Left lung (tissue), 10 donors: ENCODE results near the gene YPEL3. TPM values are rescaled to one million over a fixed set of nuclear protein-coding genes. Genes with fewer than 3 reads are reported as not detected.
"Not testable (repeated sequence)": the region's sequence is repeated elsewhere in the genome, so short reads cannot be mapped to it uniquely, and the experiment has no call there.

Source experiments
- ATAC-seq: fragments of 200-7000 bp; cut with Tn5 transposase; one replicate; pipeline ENCODE4 v1.9.1; 2020; ENCODE audit warnings: moderate library complexity
- DNase-seq, 4 donors: peaks; one replicate each; pipeline ENCODE4 v3.0.0-alpha.2; 2013 to 2020
- H3K27ac ChIP-seq, 2 donors: fragments of 200-600 bp; sonication (generic) in 1 of 2; one replicate each; pipeline versions ENCODE4 v1.5.0 to v1.8.0; 2020 to 2021
- H3K27me3 ChIP-seq, 2 donors: fragments of 200-600 bp; sonication (generic) in 1 of 2; one replicate each; pipeline versions ENCODE4 v1.5.0 to v1.8.0; 2020 to 2021
- H3K36me3 ChIP-seq, 2 donors: fragments of 200-600 bp; sonication (generic) in 1 of 2; one replicate each; pipeline versions ENCODE4 v1.5.0 to v1.8.0; 2020 to 2021
- H3K4me1 ChIP-seq, 2 donors: fragments of 200-600 bp; one replicate each; pipeline ENCODE4 v1.8.0; 2021
- H3K4me3 ChIP-seq, 2 donors: fragments of 200-600 bp; sonication (generic) in 1 of 2; one replicate each; pipeline versions ENCODE4 v1.5.0 to v1.8.0; 2020 to 2021; ENCODE audit warnings: mild to moderate bottlenecking in 1 of 2
- H3K9me3 ChIP-seq, 2 donors: fragments of 200-600 bp; sonication (generic) in 1 of 2; one replicate each; pipeline versions ENCODE4 v1.5.0 to v1.8.0; 2020 to 2021
- CTCF ChIP-seq, 2 donors: fragments of 200-600 bp; sonication (generic) in 1 of 2; IDR thresholded peaks; one replicate each; pipeline versions ENCODE4 v1.5.0 to v1.8.0; 2021; ENCODE audit warnings: antibody characterized with exemption in 2 of 2
- intact Hi-C, 2 donors: fragments of 100-400 bp; cut with DNase I; formaldehyde crosslinking; loops; one replicate each; pipeline versions ENCODE4 v1.11.2 to v1.14.2; 2022
- polyA plus RNA-seq, 6 donors: library from polyadenylated mRNA; unstranded; fragments of 120-200 nt; gene quantifications; one replicate each; pipeline ENCODE4 v1.2.1, GENCODE V29; 2013; ENCODE audit not compliant: insufficient read length in 6 of 6
- total RNA-seq, 2 donors: library from RNA; stranded (reverse); fragmentation: NEBNext Ultra II Directional; extraction: Animal tissue kit (Norgen Biotek cat#: 25700); gene quantifications; one replicate each; pipeline ENCODE4 v1.2.1, GENCODE V29; 2021
- donor health status: DM: no; HTN: yes; CAD: no.
- donor health status: DM: no; HTN: no; CAD: no.

The YPEL3 gene
- total and polyA plus RNA-seq, 8 donors, result 48.8 to 79.5 (median 55.9) TPM

DNA sequence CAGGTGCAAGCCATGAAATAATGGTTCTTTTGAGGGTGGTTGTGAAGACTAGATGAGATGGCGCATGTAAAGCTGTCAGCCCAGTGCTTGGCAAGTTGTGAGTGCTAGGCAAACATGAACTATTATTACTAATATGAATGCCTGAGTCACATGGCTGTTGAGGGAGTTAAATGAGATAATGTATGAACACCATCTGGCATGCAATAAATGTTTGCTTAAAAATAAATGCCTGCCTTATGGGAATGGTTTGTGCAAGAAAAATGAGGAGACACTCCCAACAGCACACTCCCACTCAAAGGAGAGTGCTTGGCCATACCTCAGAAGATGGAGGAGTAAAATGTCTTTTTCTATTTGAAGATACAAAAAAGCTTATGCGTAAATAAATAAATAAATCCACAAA is 23.4 kb upstream of the YPEL3 start:
- no peak overlapping the region for H3K4me3 ChIP-seq
- intact Hi-C loops, result no loop called here
- no peak for ATAC-seq
- no peaks in the 10 kb centered on the region for H3K27me3 ChIP-seq
- peak overlapping the region in 1 of 2 donors; percentile 87 for H3K27ac ChIP-seq
- peaks cover 0 to 58% of the 10 kb centered on the region in 2 donors for H3K36me3 ChIP-seq
- TF ChIP-seq CTCF (IDR thresholded peaks at IDR 0.05), result no peak
- no peak for DNase-seq
- H3K9me3 ChIP-seq, result no peaks in the 10 kb centered on the region
- peaks cover 7 to 41% of the 10 kb centered on the region in 2 donors for H3K4me1 ChIP-seq

- Histone ChIP-seq H3K9me3 (no peaks in the 10 kb centered on the region), H3K4me3 (no peak overlapping the region), H3K27ac (no peak overlapping the region), H3K4me1 (peaks cover 4 to 50% of the 10 kb centered on the region in 2 donors), H3K27me3 (no peaks in the 10 kb centered on the region), H3K36me3 (peaks cover 0 to 70% of the 10 kb centered on the region in 2 donors)
- TF ChIP-seq CTCF (IDR thresholded peaks at IDR 0.05), result no peak
- no peak for DNase-seq
- no peak for ATAC-seq
- intact Hi-C loops, result no loop called here
Observed at GRCh38 chr16:30117768-30118167, 21.8 kb upstream of the YPEL3 start.

GRCh38 chr16:30116291-30117207 is 20.5 kb upstream of the YPEL3 start:
- Histone ChIP-seq H3K9me3 (no peaks in the 10 kb centered on the region), H3K27ac (no peak overlapping the region), H3K36me3 (peaks cover 0 to 80% of the 10 kb centered on the region in 2 donors), H3K4me3 (no peak overlapping the region), H3K4me1 (peaks cover 1 to 38% of the 10 kb centered on the region in 2 donors), H3K27me3 (no peaks in the 10 kb centered on the region)
- no peak for DNase-seq
- intact Hi-C loops, result no loop called here
- no peak for TF ChIP-seq CTCF (IDR thresholded peaks at IDR 0.05)
- no peak for ATAC-seq

DNA sequence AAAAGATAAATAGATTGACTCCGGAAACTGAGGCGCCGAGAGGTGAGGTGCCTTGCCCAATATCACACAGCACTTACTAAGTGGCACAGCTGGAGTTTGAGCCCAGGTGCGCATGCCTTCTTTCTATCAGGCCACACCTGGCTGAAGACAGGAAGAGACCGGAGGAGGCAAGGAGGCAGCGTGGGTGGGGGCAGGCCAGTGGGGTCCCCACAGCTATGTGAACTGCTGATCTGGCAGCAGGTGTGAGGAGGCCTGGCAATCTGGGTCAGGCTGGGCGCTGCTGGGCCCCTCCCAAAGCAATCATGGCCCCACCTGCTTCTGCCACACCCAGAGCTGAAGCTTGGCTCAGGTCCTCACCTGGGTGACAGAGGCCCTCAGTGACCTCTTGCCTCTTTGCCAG is 19.2 kb upstream of the YPEL3 start:
- Histone ChIP-seq H3K36me3 (peaks cover 0 to 93% of the 10 kb centered on the region in 2 donors), H3K4me3 (no peak overlapping the region), H3K27ac (no peak overlapping the region), H3K4me1 (peaks cover 0 to 25% of the 10 kb centered on the region in 2 donors), H3K9me3 (no peaks in the 10 kb centered on the region), H3K27me3 (no peaks in the 10 kb centered on the region)
- no peak for TF ChIP-seq CTCF (IDR thresholded peaks at IDR 0.05)
- intact Hi-C loops, result no loop called here
- DNase-seq (peak in 1 of 4 donors; percentile 59), ATAC-seq (peak; percentile 85)

GRCh38 chr16:30114833-30115232 is 18.8 kb upstream of the YPEL3 start:
- H3K9me3 ChIP-seq, DNase-seq, H3K27me3 ChIP-seq, ATAC-seq, intact Hi-C loops, H3K27ac ChIP-seq, H3K4me3 ChIP-seq: not testable (repeated sequence)
- Histone ChIP-seq H3K4me1 (peaks cover 0 to 21% of the 10 kb centered on the region in 2 donors), H3K36me3 (peaks cover 0 to 94% of the 10 kb centered on the region in 2 donors)
